Liver (tissue), 9 donors: Measurements from ENCODE around the gene CIPC. TPM values are rescaled to one million over a fixed set of nuclear protein-coding genes. Genes with fewer than 3 reads are reported as not detected.

Source experiments
- DNase-seq: peaks from one replicate; pipeline ENCODE4 v3.0.0-alpha.2; 2017; ENCODE audit warnings: low spot score
- H3K27ac ChIP-seq, 2 donors: one replicate each; pipeline ENCODE4 v1.7.0; 2013; ENCODE audit warnings: inconsistent platforms in 2 of 2, low read length in 2 of 2, control low read depth in 1 of 2, low read depth in 1 of 2, mild to moderate bottlenecking in 1 of 2
- H3K27me3 ChIP-seq, 4 donors: one replicate each; pipeline versions ENCODE4 v1.6.1 to v1.7.0; 2013; ENCODE audit warnings: low read length in 3 of 4, inconsistent platforms in 1 of 4, mild to moderate bottlenecking in 1 of 4, moderate library complexity in 1 of 4; ENCODE audit not compliant: control insufficient read depth in 4 of 4, insufficient read depth in 4 of 4
- H3K36me3 ChIP-seq, 4 donors: one replicate each; pipeline versions ENCODE4 v1.6.1 to v1.7.0; 2013; ENCODE audit warnings: low read length in 3 of 4, mild to moderate bottlenecking in 3 of 4, low read depth in 1 of 4, moderate library complexity in 1 of 4; ENCODE audit not compliant: control insufficient read depth in 4 of 4, insufficient read depth in 3 of 4
- H3K4me1 ChIP-seq, 4 donors: one replicate each; pipeline versions ENCODE4 v1.6.1 to v1.7.0; 2013; ENCODE audit warnings: low read length in 3 of 4, mild to moderate bottlenecking in 3 of 4, moderate library complexity in 1 of 4; ENCODE audit not compliant: control insufficient read depth in 4 of 4, insufficient read depth in 4 of 4
- H3K4me3 ChIP-seq, 3 donors: one replicate each; pipeline versions ENCODE4 v1.6.1 to v1.7.0; 2013; ENCODE audit warnings: low read length in 3 of 3, control low read depth in 1 of 3, low read depth in 1 of 3, mild to moderate bottlenecking in 1 of 3
- H3K9ac ChIP-seq, 2 donors: one replicate each; pipeline ENCODE4 v1.7.0; 2013; ENCODE audit warnings: low read length in 2 of 2, mild to moderate bottlenecking in 2 of 2, moderate library complexity in 2 of 2, control low read depth in 1 of 2, low read depth in 1 of 2
- H3K9me3 ChIP-seq, 4 donors: one replicate each; pipeline versions ENCODE4 v1.6.1 to v1.7.0; 2013; ENCODE audit warnings: low read length in 3 of 4; ENCODE audit not compliant: control insufficient read depth in 4 of 4
- ATF3 ChIP-seq: IDR thresholded peaks from 2 replicates; pipeline ENCODE4 v1.6.1; 2016; ENCODE audit warnings: antibody characterized with exemption
- CTCF ChIP-seq: fragments of 150-350 bp; IDR thresholded peaks from 2 replicates; pipeline ENCODE4 v1.5.1; 2017; ENCODE audit warnings: improper control_type of control experiment, low read depth, low read length; ENCODE audit not compliant: missing input control
- FOXA1 ChIP-seq: IDR thresholded peaks from 2 replicates; pipeline ENCODE4 v1.6.1; 2016; ENCODE audit warnings: antibody characterized with exemption
- FOXA2 ChIP-seq: IDR thresholded peaks from 2 replicates; pipeline ENCODE4 v1.6.1; 2016; ENCODE audit warnings: antibody characterized with exemption
- GABPA ChIP-seq, 2 donors: IDR thresholded peaks in 1 of 2; conservative IDR thresholded peaks in 1 of 2; 2 replicates each; pipeline ENCODE4 v1.6.1; 2016; ENCODE audit warnings: antibody characterized with exemption in 2 of 2, mild to moderate bottlenecking in 1 of 2, moderate library complexity in 1 of 2
- HNF4A ChIP-seq, 2 donors: conservative IDR thresholded peaks; 2 replicates each; pipeline ENCODE4 v1.6.1; 2016; ENCODE audit warnings: antibody characterized with exemption in 2 of 2, mild to moderate bottlenecking in 2 of 2
- HNF4G ChIP-seq: IDR thresholded peaks from 2 replicates; pipeline ENCODE4 v1.6.1; 2016; ENCODE audit warnings: antibody characterized with exemption
- JUND ChIP-seq, 2 donors: IDR thresholded peaks; 2 replicates each; pipeline ENCODE4 v1.6.1; 2016; ENCODE audit warnings: antibody characterized with exemption in 2 of 2
- MAX ChIP-seq: IDR thresholded peaks from 2 replicates; pipeline ENCODE4 v1.6.1; 2016; ENCODE audit warnings: antibody characterized with exemption
- NR2F2 ChIP-seq: IDR thresholded peaks from 2 replicates; pipeline ENCODE4 v1.6.1; 2016; ENCODE audit warnings: antibody characterized with exemption
- RAD21 ChIP-seq, 2 donors: IDR thresholded peaks; 2 replicates each; pipeline ENCODE4 v1.6.1; 2016; ENCODE audit warnings: antibody characterized with exemption in 2 of 2, mild to moderate bottlenecking in 2 of 2
- REST ChIP-seq: IDR thresholded peaks from 2 replicates; pipeline ENCODE4 v1.6.1; 2016; ENCODE audit warnings: antibody characterized with exemption, mild to moderate bottlenecking
- RXRA ChIP-seq, 2 donors: IDR thresholded peaks; 2 replicates each; pipeline ENCODE4 v1.6.1; 2017 to 2018; ENCODE audit warnings: antibody characterized with exemption in 2 of 2, mild to moderate bottlenecking in 1 of 2
- SP1 ChIP-seq: IDR thresholded peaks from 2 replicates; pipeline ENCODE4 v1.6.1; 2018; ENCODE audit warnings: antibody characterized with exemption, mild to moderate bottlenecking
- YY1 ChIP-seq: IDR thresholded peaks from 2 replicates; pipeline ENCODE4 v1.6.1; 2016; ENCODE audit warnings: antibody characterized with exemption, mild to moderate bottlenecking
- ZBTB33 ChIP-seq: IDR thresholded peaks from 2 replicates; pipeline ENCODE4 v1.6.1; 2016; ENCODE audit warnings: antibody characterized with exemption
- WGBS: extraction: QIAGEN DNeasy Blood & Tissue Kit; methylation state at CpG from one replicate; pipeline ENCODE4 v1.1.7; 2013; 5-methylcytosine and 5-hydroxymethylcytosine counted together
- polyA plus RNA-seq, 2 donors: library from polyadenylated mRNA; stranded (reverse) in 1 of 2; unstranded in 1 of 2; fragments of 200-250 nt in 1 of 2; fragments of >200 nt in 1 of 2; fragmentation: Nextera tagmentation in 1 of 2; extraction: Ambion mirVana in 1 of 2; gene quantifications; one replicate each; pipeline versions ENCODE4 v1.2.1 to v1.2.3, GENCODE V29; 2013 to 2015
- total RNA-seq, 2 donors: library from RNA; depleted of rRNA; stranded (reverse); fragments of >200 nt; gene quantifications; one replicate each; pipeline ENCODE4 v1.2.3, GENCODE V29; 2014
- donor health status: healthy.
- donor health status: healthy.
- donor health status: healthy.
- donor health status: healthy.
- donor health status: healthy.

CIPC gene
- total and polyA plus RNA-seq, 4 donors = 5.2 to 17.8 (median 6.7) TPM

- H3K27me3 ChIP-seq = no peaks in the 10 kb centered on the region
- 95% methylated on average over 2 of the region's 2 CpGs for WGBS
- no peak overlapping the region for H3K27ac ChIP-seq
- H3K36me3 ChIP-seq = peaks cover 9 to 35% (median 31%) of the 10 kb centered on the region in 4 donors
- DNase-seq = no peak
- no peak overlapping the region for H3K4me3 ChIP-seq
- no peaks in the 10 kb centered on the region for H3K9me3 ChIP-seq
- H3K4me1 ChIP-seq = no peaks in the 10 kb centered on the region
- TF ChIP-seq MAX = no peak
- TF ChIP-seq JUND (IDR thresholded peaks at IDR 0.05) = no peak
- no peak for TF ChIP-seq SP1
- TF ChIP-seq RXRA (IDR thresholded peaks at IDR 0.05) = no peak
- no peak for TF ChIP-seq ZBTB33
- TF ChIP-seq HNF4A (conservative IDR thresholded peaks at IDR 0.05) = no peak
- TF ChIP-seq ATF3 = no peak
- TF ChIP-seq FOXA1 = no peak
- TF ChIP-seq FOXA2 = no peak
- no peak overlapping the region for H3K9ac ChIP-seq
These were observed 18.2 kb downstream of the CIPC start for GRCh38 chr14:77116172-77116817.

GRCh38 chr14:77119851-77120250 lies 21.8 kb downstream of the CIPC start:
- no peaks in the 10 kb centered on the region for H3K27me3 ChIP-seq
- H3K27ac ChIP-seq = no peak overlapping the region
- H3K36me3 ChIP-seq = peaks cover 2 to 17% (median 9%) of the 10 kb centered on the region in 4 donors
- TF ChIP-seq RXRA (IDR thresholded peaks at IDR 0.05) (no peak), HNF4A (conservative IDR thresholded peaks at IDR 0.05) (no peak), GABPA (IDR thresholded peaks at IDR 0.05 in 1 of 2, conservative IDR thresholded peaks at IDR 0.05 in 1 of 2) (no peak), FOXA2 (no peak), JUND (IDR thresholded peaks at IDR 0.05) (no peak), FOXA1 (no peak), SP1 (no peak), ZBTB33 (no peak), CTCF (no peak), REST (no peak), YY1 (no peak), RAD21 (IDR thresholded peaks at IDR 0.05) (no peak), HNF4G (no peak), NR2F2 (no peak)
- H3K9me3 ChIP-seq = no peaks in the 10 kb centered on the region
- H3K9ac ChIP-seq = no peak overlapping the region
- no peak for DNase-seq
- no peak overlapping the region for H3K4me3 ChIP-seq
- peaks cover 0 to 18% (median 15%) of the 10 kb centered on the region in 4 donors for H3K4me1 ChIP-seq
- 96% methylated on average over 7 of the region's 7 CpGs for WGBS
